Endometrium (tissue), 2 donors: ENCODE measurements around the gene SLC1A2.

Experiments
- FAIRE-seq: peaks from 2 replicates; lab custom pipeline; 2012; peaks lifted over from hg19 to GRCh38; lab: Jason Lieb, UNC
- donor health status: control.
- donor health status: control.

The SLC1A2 gene

GRCh38 chr11:35376118-35376510 lies 43.2 kb downstream of the SLC1A2 start:
- FAIRE-seq = no peak

GRCh38 chr11:35375332-35376117 lies 43.8 kb downstream of the SLC1A2 start:
- FAIRE-seq = no peak

GRCh38 chr11:35373284-35373933 lies 45.9 kb downstream of the SLC1A2 start:
- no peak for FAIRE-seq

GRCh38 chr11:35372565-35373283 lies 46.6 kb downstream of the SLC1A2 start:
- FAIRE-seq = no peak

GRCh38 chr11:35367491-35367890 lies 51.9 kb downstream of the SLC1A2 start:
- no peak for FAIRE-seq

GRCh38 chr11:35366798-35367197 lies 52.6 kb downstream of the SLC1A2 start:
- FAIRE-seq = no peak

GRCh38 chr11:35365961-35366360 lies 53.4 kb downstream of the SLC1A2 start:
- no peak for FAIRE-seq

- no peak for FAIRE-seq
Measured at GRCh38 chr11:35365395-35365794, 54.0 kb downstream of the SLC1A2 start.

- no peak for FAIRE-seq
Measured at GRCh38 chr11:35363854-35364780, 55.2 kb downstream of the SLC1A2 start.

- no peak for FAIRE-seq
Measured at GRCh38 chr11:35363246-35363801, 56.0 kb downstream of the SLC1A2 start.

- FAIRE-seq = no peak
Measured at GRCh38 chr11:35362521-35362980, 56.8 kb downstream of the SLC1A2 start.

- no peak for FAIRE-seq
Measured at GRCh38 chr11:35360055-35360530, 59.3 kb downstream of the SLC1A2 start.

GRCh38 chr11:35359321-35360054 lies 59.9 kb downstream of the SLC1A2 start:
- FAIRE-seq = no peak

GRCh38 chr11:35358391-35358790 lies 61.0 kb downstream of the SLC1A2 start:
- no peak for FAIRE-seq

- no peak for FAIRE-seq
Measured at GRCh38 chr11:35357923-35358322, 61.4 kb downstream of the SLC1A2 start.

GRCh38 chr11:35355102-35355749 lies 64.1 kb downstream of the SLC1A2 start:
- FAIRE-seq = no peak

- no peak for FAIRE-seq
Measured at GRCh38 chr11:35354644-35355043, 64.7 kb downstream of the SLC1A2 start.

GRCh38 chr11:35352077-35352888 lies 67.1 kb downstream of the SLC1A2 start:
- no peak for FAIRE-seq

- no peak for FAIRE-seq
Measured at GRCh38 chr11:35349897-35350296, 69.5 kb downstream of the SLC1A2 start.
